ENCODE results near the gene ST7L. TPM values are rescaled to one million over a fixed set of nuclear protein-coding genes. Genes with fewer than 3 reads are reported as not detected.

Gene ST7L
- total RNA-seq, 1 donor from 2014 or later, result 12.6 TPM

- TF ChIP-seq CTCF (IDR thresholded peaks at IDR 0.05; ENCODE audit: borderline replicate concordance), result no peak
- peaks cover 28% of the 10 kb centered on the region for H3K27me3 ChIP-seq (ENCODE audit: low read depth)
- no peak overlapping the region for H3K27ac ChIP-seq (replicated peaks)
- no peak for DNase-seq
- H3K4me1 ChIP-seq, result peaks cover 34% of the 10 kb centered on the region
- H3K9me3 ChIP-seq (replicated peaks), result no peaks in the 10 kb centered on the region
- H3K4me3 ChIP-seq, result no peak overlapping the region
- no peaks in the 10 kb centered on the region for H3K36me3 ChIP-seq
- intact Hi-C loops (cut with micrococcal nuclease), result no loop called here
These were observed 107.0 kb downstream of the ST7L start for GRCh38 chr1:112511897-112512296.

GRCh38 chr1:112510340-112510739 is 108.6 kb downstream of the ST7L start:
- no peak for DNase-seq
- H3K27me3 ChIP-seq (ENCODE audit: low read depth), result peaks cover 28% of the 10 kb centered on the region
- H3K9me3 ChIP-seq (replicated peaks), result no peaks in the 10 kb centered on the region
- no peak overlapping the region for H3K4me3 ChIP-seq
- H3K4me1 ChIP-seq, result peaks cover 26% of the 10 kb centered on the region
- H3K27ac ChIP-seq (replicated peaks), result no peak overlapping the region
- no peaks in the 10 kb centered on the region for H3K36me3 ChIP-seq
- intact Hi-C loops (cut with micrococcal nuclease), result no loop called here
- TF ChIP-seq CTCF (IDR thresholded peaks at IDR 0.05; ENCODE audit: borderline replicate concordance), result no peak

- Histone ChIP-seq H3K4me3 (peak overlapping the region; percentile 72), H3K27ac (replicated peaks) (no peak overlapping the region), H3K27me3 (ENCODE audit: low read depth) (peaks cover 28% of the 10 kb centered on the region), H3K4me1 (peaks cover 21% of the 10 kb centered on the region), H3K36me3 (no peaks in the 10 kb centered on the region), H3K9me3 (replicated peaks) (no peaks in the 10 kb centered on the region)
- intact Hi-C loops (cut with micrococcal nuclease), result no loop called here
- TF ChIP-seq CTCF (IDR thresholded peaks at IDR 0.05; ENCODE audit: borderline replicate concordance), result no peak
- no peak for DNase-seq
These were observed 109.2 kb downstream of the ST7L start for GRCh38 chr1:112509660-112510178.

- DNase-seq, result no peak
- intact Hi-C loops (cut with micrococcal nuclease), result no loop called here
- Histone ChIP-seq H3K27me3 (ENCODE audit: low read depth) (peaks cover 28% of the 10 kb centered on the region), H3K27ac (replicated peaks) (no peak overlapping the region), H3K36me3 (no peaks in the 10 kb centered on the region), H3K4me3 (peak overlapping the region; percentile 72), H3K4me1 (peaks cover 21% of the 10 kb centered on the region), H3K9me3 (replicated peaks) (no peaks in the 10 kb centered on the region)
- TF ChIP-seq CTCF (IDR thresholded peaks at IDR 0.05; ENCODE audit: borderline replicate concordance), result no peak
These were observed 109.8 kb downstream of the ST7L start for GRCh38 chr1:112509005-112509659.

- no peak for TF ChIP-seq CTCF (IDR thresholded peaks at IDR 0.05; ENCODE audit: borderline replicate concordance)
- intact Hi-C loops (cut with micrococcal nuclease), result no loop called here
- Histone ChIP-seq H3K27me3 (ENCODE audit: low read depth) (peaks cover 33% of the 10 kb centered on the region), H3K27ac (replicated peaks) (no peak within 1 kb of the TSS), H3K4me1 (peaks cover 21% of the 10 kb centered on the region), H3K9me3 (replicated peaks) (no peaks in the 10 kb centered on the region), H3K4me3 (peak within 1 kb of the TSS; percentile 72), H3K36me3 (no peaks in the 10 kb centered on the region)
- no peak for DNase-seq
These were observed 110.5 kb downstream of the ST7L start, which contains the start of gene WNT2B for GRCh38 chr1:112508278-112509004. Gene WNT2B (plus strand): TSS chr1:112508965. CDS start chr1:112509263, 298 bp downstream.

All from left ventricle myocardium inferior (tissue), 1 donor.